ENCODE measurements around the gene AHCYL1.

Gene AHCYL1

GRCh38 chr1:109954041-109954512 lies 30.5 kb upstream of the AHCYL1 start:
- Histone ChIP-seq H3K4me1 (ENCODE audit: control insufficient read depth, low read depth, low read length) (peaks cover 6% of the 10 kb centered on the region), H3K27me3 (ENCODE audit: control insufficient read depth, insufficient read depth, low read length) (peaks cover 17% of the 10 kb centered on the region), H3K27ac (ENCODE audit: low read length) (no peak overlapping the region), H3K36me3 (ENCODE audit: control insufficient read depth, low read depth, low read length) (no peaks in the 10 kb centered on the region), H3K4me3 (ENCODE audit: low read length) (no peak overlapping the region), H3K9ac (ENCODE audit: low read length) (no peak overlapping the region), H3K9me3 (ENCODE audit: control insufficient read depth, low read depth, low read length) (no peaks in the 10 kb centered on the region)

- no peaks in the 10 kb centered on the region for H3K36me3 ChIP-seq (ENCODE audit: control insufficient read depth, low read depth, low read length)
- peak overlapping the region; percentile 39 for H3K4me3 ChIP-seq (ENCODE audit: low read length)
- H3K27me3 ChIP-seq (ENCODE audit: control insufficient read depth, insufficient read depth, low read length), result peaks cover 39% of the 10 kb centered on the region
- no peak overlapping the region for H3K27ac ChIP-seq (ENCODE audit: low read length)
- peaks cover 42% of the 10 kb centered on the region for H3K4me1 ChIP-seq (ENCODE audit: control insufficient read depth, low read depth, low read length)
- no peak overlapping the region for H3K9ac ChIP-seq (ENCODE audit: low read length)
- no peaks in the 10 kb centered on the region for H3K9me3 ChIP-seq (ENCODE audit: control insufficient read depth, low read depth, low read length)
Measured at GRCh38 chr1:109959632-109959973, 25.0 kb upstream of the AHCYL1 start.

- Histone ChIP-seq H3K9ac (ENCODE audit: low read length) (no peak overlapping the region), H3K4me3 (ENCODE audit: low read length) (peak overlapping the region; percentile 39), H3K27ac (ENCODE audit: low read length) (no peak overlapping the region), H3K36me3 (ENCODE audit: control insufficient read depth, low read depth, low read length) (no peaks in the 10 kb centered on the region), H3K9me3 (ENCODE audit: control insufficient read depth, low read depth, low read length) (no peaks in the 10 kb centered on the region), H3K27me3 (ENCODE audit: control insufficient read depth, insufficient read depth, low read length) (peaks cover 39% of the 10 kb centered on the region), H3K4me1 (ENCODE audit: control insufficient read depth, low read depth, low read length) (peaks cover 42% of the 10 kb centered on the region)
Measured at GRCh38 chr1:109959974-109960744, 24.4 kb upstream of the AHCYL1 start.

GRCh38 chr1:109960745-109961094 lies 23.8 kb upstream of the AHCYL1 start:
- Histone ChIP-seq H3K4me1 (ENCODE audit: control insufficient read depth, low read depth, low read length) (peaks cover 42% of the 10 kb centered on the region), H3K9me3 (ENCODE audit: control insufficient read depth, low read depth, low read length) (no peaks in the 10 kb centered on the region), H3K9ac (ENCODE audit: low read length) (no peak overlapping the region), H3K4me3 (ENCODE audit: low read length) (peak overlapping the region; percentile 39), H3K27me3 (ENCODE audit: control insufficient read depth, insufficient read depth, low read length) (peaks cover 39% of the 10 kb centered on the region), H3K36me3 (ENCODE audit: control insufficient read depth, low read depth, low read length) (no peaks in the 10 kb centered on the region), H3K27ac (ENCODE audit: low read length) (no peak overlapping the region)

- Histone ChIP-seq H3K4me1 (ENCODE audit: control insufficient read depth, low read depth, low read length) (peaks cover 36% of the 10 kb centered on the region), H3K27me3 (ENCODE audit: control insufficient read depth, insufficient read depth, low read length) (peaks cover 24% of the 10 kb centered on the region), H3K9me3 (ENCODE audit: control insufficient read depth, low read depth, low read length) (no peaks in the 10 kb centered on the region), H3K9ac (ENCODE audit: low read length) (no peak overlapping the region), H3K4me3 (ENCODE audit: low read length) (no peak overlapping the region), H3K27ac (ENCODE audit: low read length) (no peak overlapping the region), H3K36me3 (ENCODE audit: control insufficient read depth, low read depth, low read length) (no peaks in the 10 kb centered on the region)
Measured at GRCh38 chr1:109963864-109964263, 20.7 kb upstream of the AHCYL1 start.

GRCh38 chr1:109969146-109969829 lies 15.3 kb upstream of the AHCYL1 start:
- Histone ChIP-seq H3K9ac (ENCODE audit: low read length) (no peak overlapping the region), H3K4me1 (ENCODE audit: control insufficient read depth, low read depth, low read length) (no peaks in the 10 kb centered on the region), H3K4me3 (ENCODE audit: low read length) (no peak overlapping the region), H3K27ac (ENCODE audit: low read length) (no peak overlapping the region), H3K27me3 (ENCODE audit: control insufficient read depth, insufficient read depth, low read length) (no peaks in the 10 kb centered on the region), H3K36me3 (ENCODE audit: control insufficient read depth, low read depth, low read length) (no peaks in the 10 kb centered on the region), H3K9me3 (ENCODE audit: control insufficient read depth, low read depth, low read length) (no peaks in the 10 kb centered on the region)

GRCh38 chr1:109969907-109970306 lies 14.7 kb upstream of the AHCYL1 start:
- H3K4me3 ChIP-seq (ENCODE audit: low read length), result no peak overlapping the region
- no peaks in the 10 kb centered on the region for H3K27me3 ChIP-seq (ENCODE audit: control insufficient read depth, insufficient read depth, low read length)
- H3K27ac ChIP-seq (ENCODE audit: low read length), result no peak overlapping the region
- H3K9me3 ChIP-seq (ENCODE audit: control insufficient read depth, low read depth, low read length), result no peaks in the 10 kb centered on the region
- H3K36me3 ChIP-seq (ENCODE audit: control insufficient read depth, low read depth, low read length), result no peaks in the 10 kb centered on the region
- no peak overlapping the region for H3K9ac ChIP-seq (ENCODE audit: low read length)
- H3K4me1 ChIP-seq (ENCODE audit: control insufficient read depth, low read depth, low read length), result no peaks in the 10 kb centered on the region

GRCh38 chr1:109971559-109971958 lies 13.0 kb upstream of the AHCYL1 start:
- H3K27ac ChIP-seq (ENCODE audit: low read length), result no peak overlapping the region
- H3K9ac ChIP-seq (ENCODE audit: low read length), result no peak overlapping the region
- H3K27me3 ChIP-seq (ENCODE audit: control insufficient read depth, insufficient read depth, low read length), result no peaks in the 10 kb centered on the region
- no peaks in the 10 kb centered on the region for H3K9me3 ChIP-seq (ENCODE audit: control insufficient read depth, low read depth, low read length)
- no peak overlapping the region for H3K4me3 ChIP-seq (ENCODE audit: low read length)
- H3K4me1 ChIP-seq (ENCODE audit: control insufficient read depth, low read depth, low read length), result no peaks in the 10 kb centered on the region
- no peaks in the 10 kb centered on the region for H3K36me3 ChIP-seq (ENCODE audit: control insufficient read depth, low read depth, low read length)

GRCh38 chr1:109974191-109974590 lies 10.4 kb upstream of the AHCYL1 start:
- H3K9ac ChIP-seq (ENCODE audit: low read length), result no peak overlapping the region
- no peaks in the 10 kb centered on the region for H3K27me3 ChIP-seq (ENCODE audit: control insufficient read depth, insufficient read depth, low read length)
- H3K36me3 ChIP-seq (ENCODE audit: control insufficient read depth, low read depth, low read length), result no peaks in the 10 kb centered on the region
- H3K4me1 ChIP-seq (ENCODE audit: control insufficient read depth, low read depth, low read length), result no peaks in the 10 kb centered on the region
- no peak overlapping the region for H3K27ac ChIP-seq (ENCODE audit: low read length)
- no peak overlapping the region for H3K4me3 ChIP-seq (ENCODE audit: low read length)
- H3K9me3 ChIP-seq (ENCODE audit: control insufficient read depth, low read depth, low read length), result no peaks in the 10 kb centered on the region

- H3K36me3 ChIP-seq (ENCODE audit: control insufficient read depth, low read depth, low read length), result no peaks in the 10 kb centered on the region
- H3K27me3 ChIP-seq (ENCODE audit: control insufficient read depth, insufficient read depth, low read length), result no peaks in the 10 kb centered on the region
- H3K9me3 ChIP-seq (ENCODE audit: control insufficient read depth, low read depth, low read length), result no peaks in the 10 kb centered on the region
- no peak overlapping the region for H3K9ac ChIP-seq (ENCODE audit: low read length)
- H3K4me1 ChIP-seq (ENCODE audit: control insufficient read depth, low read depth, low read length), result no peaks in the 10 kb centered on the region
- no peak overlapping the region for H3K4me3 ChIP-seq (ENCODE audit: low read length)
- H3K27ac ChIP-seq (ENCODE audit: low read length), result no peak overlapping the region
Measured at GRCh38 chr1:109975718-109976117, 8.8 kb upstream of the AHCYL1 start.

- H3K36me3 ChIP-seq (ENCODE audit: control insufficient read depth, low read depth, low read length), result no peaks in the 10 kb centered on the region
- H3K27ac ChIP-seq (ENCODE audit: low read length), result no peak overlapping the region
- no peaks in the 10 kb centered on the region for H3K4me1 ChIP-seq (ENCODE audit: control insufficient read depth, low read depth, low read length)
- no peaks in the 10 kb centered on the region for H3K9me3 ChIP-seq (ENCODE audit: control insufficient read depth, low read depth, low read length)
- H3K9ac ChIP-seq (ENCODE audit: low read length), result no peak overlapping the region
- no peak overlapping the region for H3K4me3 ChIP-seq (ENCODE audit: low read length)
- no peaks in the 10 kb centered on the region for H3K27me3 ChIP-seq (ENCODE audit: control insufficient read depth, insufficient read depth, low read length)
Measured at GRCh38 chr1:109976762-109977161, 7.8 kb upstream of the AHCYL1 start.

GRCh38 chr1:109977225-109977624 lies 7.3 kb upstream of the AHCYL1 start:
- no peaks in the 10 kb centered on the region for H3K9me3 ChIP-seq (ENCODE audit: control insufficient read depth, low read depth, low read length)
- no peaks in the 10 kb centered on the region for H3K36me3 ChIP-seq (ENCODE audit: control insufficient read depth, low read depth, low read length)
- H3K4me1 ChIP-seq (ENCODE audit: control insufficient read depth, low read depth, low read length), result no peaks in the 10 kb centered on the region
- H3K4me3 ChIP-seq (ENCODE audit: low read length), result no peak overlapping the region
- H3K27me3 ChIP-seq (ENCODE audit: control insufficient read depth, insufficient read depth, low read length), result no peaks in the 10 kb centered on the region
- no peak overlapping the region for H3K27ac ChIP-seq (ENCODE audit: low read length)
- no peak overlapping the region for H3K9ac ChIP-seq (ENCODE audit: low read length)
